Endothelial cell of umbilical vein (primary cell): ENCODE data around the gene SIRT4.

ENCODE experiments used
- CTCF ChIP-seq, 2 donors: IDR thresholded peaks; 1 replicate in 1 of 2; 2 replicates in 1 of 2; pipeline ENCODE4 v1.5.1; 2011; ENCODE audit warnings: low read length in 2 of 2, mild to moderate bottlenecking in 2 of 2, moderate library complexity in 2 of 2, control low read depth in 1 of 2, inconsistent platforms in 1 of 2, low read depth in 1 of 2; ENCODE audit not compliant: insufficient read depth in 1 of 2; ENCODE audit errors: extremely low read depth in 1 of 2
- EZH2 ChIP-seq: IDR thresholded peaks from 2 replicates; pipeline ENCODE4 v1.6.1; 2012; ENCODE audit warnings: borderline replicate concordance, low read depth, mild to moderate bottlenecking, moderate library complexity, low read length, inconsistent platforms; ENCODE audit not compliant: severe bottlenecking
- JUN ChIP-seq: IDR thresholded peaks from 2 replicates; pipeline ENCODE4 v1.6.1; 2011; ENCODE audit warnings: borderline replicate concordance, low read depth; ENCODE audit not compliant: insufficient read length, insufficient read depth
- MAX ChIP-seq: IDR thresholded peaks from 2 replicates; pipeline ENCODE4 v1.6.1; 2011; ENCODE audit not compliant: insufficient read depth, insufficient read length
- MYC ChIP-seq: IDR thresholded peaks from one replicate; pipeline ENCODE4 v1.6.1; 2011; ENCODE audit warnings: mild to moderate bottlenecking, low read depth, low read length
- POLR2A ChIP-seq: IDR thresholded peaks from 2 replicates; pipeline ENCODE4 v1.6.1; 2012; ENCODE audit warnings: low read depth, mild to moderate bottlenecking, control low read depth, low read length
- POLR2AphosphoS5 ChIP-seq: IDR thresholded peaks from 2 replicates; pipeline ENCODE4 v1.6.1; 2012; ENCODE audit warnings: low read depth, mild to moderate bottlenecking, control low read depth, low read length, moderate library complexity; ENCODE audit not compliant: insufficient read depth

GRCh38 chr12:120267736-120268135 is 34.4 kb upstream of the SIRT4 start:
- TF ChIP-seq CTCF (IDR thresholded peaks at IDR 0.05; ENCODE audit: extremely low read depth in 1 of 2, insufficient read depth in 1 of 2, low read depth in 1 of 2, low read length in 2 of 2): no peak
- TF ChIP-seq POLR2A: no peak
- no peak for TF ChIP-seq EZH2
- TF ChIP-seq MAX: no peak
- TF ChIP-seq JUN: no peak
- TF ChIP-seq POLR2AphosphoS5: no peak
- TF ChIP-seq MYC: no peak
